Coronary artery (tissue), 2 donors: Measurements from ENCODE around the gene EVI5L.

ENCODE experiments used
- DNase-seq: peaks from one replicate; pipeline ENCODE4 v3.0.0-alpha.2; 2017; ENCODE audit warnings: low spot score
- H3K27ac ChIP-seq, 2 donors: fragments of 200-600 bp; sonication (generic); one replicate each; pipeline ENCODE4 v1.5.1; 2016 to 2019
- H3K4me3 ChIP-seq: fragments of 200-600 bp; sonication (generic); 2 replicates; pipeline ENCODE4 v1.5.1; 2016; ENCODE audit warnings: mild to moderate bottlenecking, moderate library complexity
- CTCF ChIP-seq: fragments of 200-600 bp; sonication (generic); IDR thresholded peaks from one replicate; pipeline ENCODE4 v1.5.1; 2019; ENCODE audit warnings: antibody characterized with exemption

The EVI5L gene

DNA sequence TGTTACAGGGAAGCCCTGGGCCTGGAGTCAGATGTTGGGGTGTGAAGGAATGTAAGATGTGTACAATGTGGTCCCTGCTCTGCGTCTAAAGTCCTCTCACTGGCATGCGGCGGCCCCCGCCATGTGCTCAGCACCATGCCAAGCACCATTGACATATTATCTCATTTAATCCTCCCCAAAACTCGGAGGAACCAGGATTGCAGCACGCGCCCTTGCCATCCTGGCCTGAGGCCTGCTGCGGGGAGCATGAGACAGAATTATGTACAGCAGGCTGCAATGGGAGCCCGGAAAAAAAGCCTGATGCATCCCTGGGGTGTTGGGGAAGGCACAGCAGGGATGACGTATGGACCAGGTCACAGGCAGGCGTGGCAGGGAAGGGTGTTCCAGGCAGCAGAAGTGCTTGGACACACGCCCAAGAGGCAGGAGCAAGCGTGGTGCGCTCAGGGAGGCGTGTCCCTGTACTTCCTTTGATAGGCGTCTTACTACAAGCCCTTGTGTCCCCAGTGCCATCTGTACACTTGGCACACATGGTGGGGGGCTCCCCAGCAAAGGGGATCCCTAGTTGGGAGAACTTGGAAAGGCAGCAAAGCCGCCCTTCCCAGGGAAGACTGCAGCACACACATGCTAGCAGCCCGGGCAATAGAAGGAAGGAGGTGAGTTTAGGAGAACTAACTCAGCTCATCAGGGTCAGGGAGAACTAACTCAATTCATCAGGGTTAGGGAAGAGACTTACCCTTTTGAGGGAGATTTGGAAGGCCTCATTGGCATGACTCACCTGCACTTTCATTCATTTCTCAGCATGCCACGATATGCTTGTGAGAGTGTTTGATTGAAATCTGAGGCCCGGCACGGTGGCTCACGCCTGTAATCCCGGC lies 3.4 kb downstream of the EVI5L start:
- Histone ChIP-seq H3K27ac (no peak overlapping the region), H3K4me3 (no peak overlapping the region)
- TF ChIP-seq CTCF, result no peak
- DNase-seq, result no peak

DNA sequence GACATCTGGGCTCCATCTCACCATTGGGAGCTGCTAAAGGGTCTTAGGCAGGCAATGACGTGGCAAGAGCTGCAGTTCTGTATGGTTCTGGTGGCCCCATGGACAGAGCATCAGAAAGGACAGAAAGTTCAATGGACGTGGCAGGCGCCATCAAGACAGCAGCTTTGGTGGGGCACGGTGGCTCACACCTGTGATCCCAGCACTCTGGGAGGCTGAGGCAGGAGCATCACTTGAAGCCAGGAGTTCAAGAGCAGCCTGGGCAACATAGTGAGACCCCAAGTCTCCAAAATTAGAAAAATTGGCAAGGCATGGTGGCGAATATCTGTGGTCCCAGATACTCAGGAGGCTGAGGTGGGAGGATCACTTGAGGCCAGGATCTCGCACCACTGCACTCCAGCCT lies 9.5 kb downstream of the EVI5L start:
- Histone ChIP-seq H3K27ac (no peak overlapping the region), H3K4me3 (no peak overlapping the region)
- TF ChIP-seq CTCF, result no peak
- DNase-seq, result no peak

GRCh38 chr19:7840629-7841028 lies 10.6 kb downstream of the EVI5L start:
- no peak for DNase-seq
- Histone ChIP-seq H3K27ac (no peak overlapping the region), H3K4me3 (no peak overlapping the region)
- TF ChIP-seq CTCF, result no peak

DNA sequence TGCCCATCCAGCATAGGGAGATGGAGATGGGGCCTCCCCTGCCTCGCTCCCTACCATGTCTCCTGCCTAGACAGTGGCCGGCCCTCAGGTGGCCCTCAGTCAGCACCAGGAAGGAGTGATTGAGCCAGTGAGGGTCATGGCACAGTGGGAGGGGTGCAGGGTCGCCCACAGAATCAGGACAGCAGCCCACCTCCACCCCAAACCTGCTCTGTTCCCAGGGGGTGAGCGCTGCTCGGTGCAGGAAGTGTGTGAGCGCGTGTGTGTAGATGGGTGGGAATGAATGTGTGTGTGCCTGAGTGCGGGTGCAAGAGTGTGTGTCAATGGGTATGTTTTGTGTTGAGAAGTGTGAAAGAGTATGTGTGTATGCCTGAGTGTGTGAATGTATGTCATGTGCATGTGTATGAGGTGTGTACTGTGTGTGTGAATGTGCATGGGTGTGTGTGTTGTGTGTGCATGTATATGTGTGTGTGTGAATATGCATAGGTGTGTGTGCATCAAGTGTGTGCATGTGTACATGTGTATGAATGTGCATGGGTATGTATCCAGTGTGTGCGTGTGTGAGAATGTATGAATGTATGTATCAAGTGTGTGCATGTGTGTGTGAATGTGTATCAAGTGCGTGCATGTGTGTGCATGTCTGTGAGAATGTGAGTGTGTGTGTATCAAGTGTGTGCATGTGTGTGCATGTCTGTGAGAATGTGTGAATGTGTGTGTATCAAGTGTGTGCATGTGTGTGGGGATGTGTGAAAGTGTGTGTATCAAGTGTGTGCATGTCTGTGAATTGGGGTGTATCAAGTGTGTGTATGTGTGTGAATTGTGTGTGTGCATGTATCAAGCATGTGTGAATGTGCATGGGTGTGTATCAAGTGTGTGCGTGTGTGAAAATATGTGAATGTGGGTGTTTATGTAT lies 12.0 kb downstream of the EVI5L start:
- DNase-seq, result no peak
- H3K4me3 ChIP-seq, result no peak overlapping the region
- no peak for TF ChIP-seq CTCF
- H3K27ac ChIP-seq, result no peak overlapping the region

DNA sequence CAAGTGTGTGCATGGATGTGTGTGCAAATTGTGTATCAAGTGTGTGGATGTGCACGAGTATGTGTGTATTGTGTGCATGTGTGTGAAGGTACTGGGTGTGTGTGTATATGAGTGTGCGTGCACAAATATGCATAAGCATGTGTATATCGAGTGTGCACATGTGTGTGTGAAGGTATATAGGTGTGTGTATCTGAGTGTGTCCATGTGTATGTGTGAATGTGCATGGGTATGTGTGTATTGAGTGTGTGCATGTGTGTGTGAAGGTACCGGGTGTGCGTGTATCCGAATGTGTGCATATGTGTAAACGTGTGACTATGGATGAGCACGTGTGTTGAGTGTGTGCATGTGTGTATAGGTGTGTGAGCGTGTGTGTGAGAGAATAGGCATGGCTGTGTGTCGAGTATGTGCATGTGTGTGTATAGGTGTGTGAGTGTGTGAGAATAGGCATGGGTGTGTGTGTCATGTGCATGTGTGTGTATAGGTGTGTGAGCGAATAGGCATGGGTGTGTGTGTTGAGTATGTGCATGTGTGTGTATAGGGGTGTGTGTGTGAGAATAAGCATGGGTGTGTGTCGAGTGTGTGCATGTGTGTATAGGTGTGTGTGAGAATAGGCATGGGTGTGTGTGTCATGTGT lies 12.8 kb downstream of the EVI5L start:
- Histone ChIP-seq H3K4me3 (no peak overlapping the region), H3K27ac (no peak overlapping the region)
- DNase-seq, result no peak
- TF ChIP-seq CTCF, result no peak

- H3K27ac ChIP-seq, result no peak overlapping the region
- no peak for TF ChIP-seq CTCF
- DNase-seq, result no peak
- H3K4me3 ChIP-seq, result no peak overlapping the region
Measured at GRCh38 chr19:7843521-7843920, 13.5 kb downstream of the EVI5L start.
